GM12864 (cell line): ENCODE results near the gene DUOX1.

ENCODE experiments used
- DNase-seq: peaks from one replicate; pipeline ENCODE4 v3.0.0-alpha.2; 2011; ENCODE audit warnings: low read depth
- H3K4me3 ChIP-seq: 2 replicates; pipeline ENCODE4 v1.5.1; 2011; ENCODE audit warnings: mild to moderate bottlenecking, low read depth, low read length, control low read depth
- CTCF ChIP-seq: IDR thresholded peaks from 2 replicates; pipeline ENCODE4 v1.5.1; 2011; ENCODE audit warnings: low read depth, mild to moderate bottlenecking, moderate library complexity, low read length, control low read depth, inconsistent platforms; ENCODE audit errors: missing control alignments

DUOX1 gene

GRCh38 chr15:45123397-45123796 lies 6.4 kb upstream of the DUOX1 start:
- DNase-seq = no peak
- H3K4me3 ChIP-seq = no peak overlapping the region
- no peak for TF ChIP-seq CTCF

GRCh38 chr15:45126535-45127158 lies 3.1 kb upstream of the DUOX1 start:
- no peak for DNase-seq
- peak; percentile 65 for TF ChIP-seq CTCF
- H3K4me3 ChIP-seq = no peak overlapping the region

DNA sequence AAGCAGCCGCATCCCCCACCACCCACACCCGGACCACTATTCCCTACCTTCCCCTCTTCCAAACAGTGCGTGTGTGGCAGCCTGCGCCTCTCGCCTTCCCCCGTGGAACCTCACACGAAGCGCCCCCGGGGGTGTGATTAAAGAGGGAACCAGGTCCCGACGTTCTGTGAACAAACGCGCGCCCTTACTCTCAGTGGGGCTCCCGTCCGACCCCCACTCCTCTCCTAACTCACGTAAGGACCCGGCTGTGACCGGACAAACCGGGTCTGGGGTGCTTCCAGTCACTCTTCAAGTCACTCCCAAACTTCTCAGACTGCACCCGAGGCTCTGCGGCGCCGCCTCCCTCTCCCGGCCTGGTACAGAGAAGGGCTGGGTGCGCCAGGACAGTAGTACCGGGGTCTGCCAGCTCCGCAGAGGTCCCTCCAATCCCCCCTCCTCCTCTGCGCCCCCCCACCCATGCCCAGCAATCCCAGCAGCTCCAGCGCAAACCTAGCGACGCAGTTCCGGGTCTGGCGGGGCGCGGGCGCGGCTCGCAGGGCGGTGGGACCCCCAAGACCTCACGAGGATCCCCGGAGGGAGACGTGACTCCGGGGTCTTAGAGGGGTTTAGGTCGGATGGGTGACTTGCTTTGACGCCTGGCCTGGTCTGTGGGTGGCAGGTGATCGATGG lies 689 bp upstream of the DUOX1 start:
- no peak for DNase-seq
- TF ChIP-seq CTCF = no peak
- no peak overlapping the region for H3K4me3 ChIP-seq

- DNase-seq = no peak
- no peak overlapping the region for H3K4me3 ChIP-seq
- no peak for TF ChIP-seq CTCF
Observed at GRCh38 chr15:45130291-45131000, 652 bp downstream of the DUOX1 start.

DNA sequence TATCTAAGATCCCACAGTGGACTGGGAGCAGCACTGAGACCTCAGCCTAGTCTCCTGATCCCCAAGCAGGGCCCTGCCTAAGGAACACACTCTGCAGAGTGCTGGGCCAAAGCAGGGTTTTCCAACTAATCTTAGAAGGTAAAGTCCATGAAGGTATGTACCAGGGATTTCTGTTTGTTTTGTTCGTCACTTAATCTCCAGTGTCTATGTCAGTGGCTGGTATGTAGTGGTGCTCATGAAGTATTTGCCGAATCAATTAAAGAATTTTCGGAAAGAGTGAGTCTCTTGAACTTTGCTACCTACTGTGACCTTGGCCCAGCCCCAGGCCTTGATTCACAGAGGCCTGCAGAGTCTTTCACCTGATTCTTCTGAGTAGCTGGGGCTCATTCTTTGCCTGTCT lies 1.7 kb downstream of the DUOX1 start:
- TF ChIP-seq CTCF = no peak
- no peak overlapping the region for H3K4me3 ChIP-seq
- DNase-seq = no peak

- TF ChIP-seq CTCF = no peak
Observed at GRCh38 chr15:45132844-45133560, 3.2 kb downstream of the DUOX1 start.

More at GRCh38 chr15:45132844-45133560, 3.2 kb downstream of the DUOX1 start:
- no peak for DNase-seq
- H3K4me3 ChIP-seq = no peak overlapping the region
